Measurements from ENCODE around the gene NFIA. TPM values are rescaled to one million over a fixed set of nuclear protein-coding genes. Genes with fewer than 3 reads are reported as not detected.

NFIA gene
- total and polyA plus RNA-seq, 12 donors = 11.2 to 117 (median 92.5) TPM

DNA sequence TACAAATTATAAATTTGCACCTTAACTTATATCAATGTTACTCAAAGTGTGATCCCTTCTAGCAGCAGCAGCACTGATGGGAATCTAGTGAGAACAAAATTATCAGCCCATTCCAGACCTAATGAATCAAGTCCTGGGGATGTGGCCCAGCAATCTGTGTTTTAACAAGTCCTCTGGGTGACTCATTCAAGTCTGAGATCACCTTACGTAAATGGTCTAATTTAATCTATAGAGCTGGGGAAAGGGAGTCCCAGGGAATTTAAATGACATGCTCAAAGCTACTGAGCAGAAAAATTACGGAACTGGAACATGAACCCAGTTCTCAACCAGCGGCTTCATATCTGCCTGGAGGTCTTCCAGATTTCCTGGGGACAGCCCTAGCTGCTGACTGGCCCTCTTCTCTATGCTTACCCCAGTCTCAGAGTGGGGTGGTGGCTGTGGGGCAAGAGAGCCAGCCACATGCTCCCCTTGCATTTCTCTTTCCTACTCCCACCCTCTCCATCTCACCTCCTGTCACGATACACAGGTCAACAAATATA is 422.6 kb downstream of the NFIA start:
- DNase-seq = no peak
- Histone ChIP-seq H3K4me1 (no peaks in the 10 kb centered on the region), H3K9me3 (peaks cover 0 to under 1% (median 0%) of the 10 kb centered on the region in 11 donors), H3K4me3 (no peak overlapping the region), H3K27ac (no peak overlapping the region), H3K36me3 (no peaks in the 10 kb centered on the region), H3K27me3 (no peaks in the 10 kb centered on the region)
- no peak for ATAC-seq
- 74 to 82% methylated on average over 4 of the region's 4 CpGs for WGBS, 2 donors
- TF ChIP-seq, protein P1, sequence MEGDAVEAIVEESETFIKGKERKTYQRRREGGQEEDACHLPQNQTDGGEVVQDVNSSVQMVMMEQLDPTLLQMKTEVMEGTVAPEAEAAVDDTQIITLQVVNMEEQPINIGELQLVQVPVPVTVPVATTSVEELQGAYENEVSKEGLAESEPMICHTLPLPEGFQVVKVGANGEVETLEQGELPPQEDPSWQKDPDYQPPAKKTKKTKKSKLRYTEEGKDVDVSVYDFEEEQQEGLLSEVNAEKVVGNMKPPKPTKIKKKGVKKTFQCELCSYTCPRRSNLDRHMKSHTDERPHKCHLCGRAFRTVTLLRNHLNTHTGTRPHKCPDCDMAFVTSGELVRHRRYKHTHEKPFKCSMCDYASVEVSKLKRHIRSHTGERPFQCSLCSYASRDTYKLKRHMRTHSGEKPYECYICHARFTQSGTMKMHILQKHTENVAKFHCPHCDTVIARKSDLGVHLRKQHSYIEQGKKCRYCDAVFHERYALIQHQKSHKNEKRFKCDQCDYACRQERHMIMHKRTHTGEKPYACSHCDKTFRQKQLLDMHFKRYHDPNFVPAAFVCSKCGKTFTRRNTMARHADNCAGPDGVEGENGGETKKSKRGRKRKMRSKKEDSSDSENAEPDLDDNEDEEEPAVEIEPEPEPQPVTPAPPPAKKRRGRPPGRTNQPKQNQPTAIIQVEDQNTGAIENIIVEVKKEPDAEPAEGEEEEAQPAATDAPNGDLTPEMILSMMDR (IDR thresholded peaks at IDR 0.05) = no peak
- intact Hi-C loops (cut with DNase I) = no loop called here

DNA sequence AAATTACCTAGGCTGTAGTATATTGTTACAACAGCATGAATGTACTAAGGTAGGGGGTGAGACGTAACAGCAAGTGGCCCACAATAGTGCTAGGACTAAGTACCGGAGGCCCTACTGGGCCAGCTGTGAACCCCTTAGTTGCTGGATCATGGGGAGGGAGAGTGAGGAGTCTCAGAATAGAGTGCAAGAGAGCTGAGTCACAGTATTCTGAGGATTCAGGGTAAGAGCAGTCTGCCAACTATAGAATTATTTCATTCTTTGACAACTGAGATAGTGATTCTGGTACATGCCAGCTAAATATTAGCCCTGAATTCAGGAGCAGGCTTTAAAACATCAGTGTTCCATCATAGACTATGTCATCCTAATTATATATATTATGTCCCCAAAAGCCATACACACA is 423.9 kb downstream of the NFIA start:
- no peak for ATAC-seq
- no peak for DNase-seq
- Histone ChIP-seq H3K36me3 (no peaks in the 10 kb centered on the region), H3K4me3 (no peak overlapping the region), H3K27ac (no peak overlapping the region), H3K4me1 (no peaks in the 10 kb centered on the region), H3K9me3 (peaks cover 0 to 7% (median 0%) of the 10 kb centered on the region in 11 donors), H3K27me3 (no peaks in the 10 kb centered on the region)
- TF ChIP-seq, protein P1 (IDR thresholded peaks at IDR 0.05) = no peak
- intact Hi-C loops (cut with DNase I) = no loop called here
- whole genome bisulfite sequencing, 2 donors = 94 to 95% methylated on average over 2 of the region's 2 CpGs

DNA sequence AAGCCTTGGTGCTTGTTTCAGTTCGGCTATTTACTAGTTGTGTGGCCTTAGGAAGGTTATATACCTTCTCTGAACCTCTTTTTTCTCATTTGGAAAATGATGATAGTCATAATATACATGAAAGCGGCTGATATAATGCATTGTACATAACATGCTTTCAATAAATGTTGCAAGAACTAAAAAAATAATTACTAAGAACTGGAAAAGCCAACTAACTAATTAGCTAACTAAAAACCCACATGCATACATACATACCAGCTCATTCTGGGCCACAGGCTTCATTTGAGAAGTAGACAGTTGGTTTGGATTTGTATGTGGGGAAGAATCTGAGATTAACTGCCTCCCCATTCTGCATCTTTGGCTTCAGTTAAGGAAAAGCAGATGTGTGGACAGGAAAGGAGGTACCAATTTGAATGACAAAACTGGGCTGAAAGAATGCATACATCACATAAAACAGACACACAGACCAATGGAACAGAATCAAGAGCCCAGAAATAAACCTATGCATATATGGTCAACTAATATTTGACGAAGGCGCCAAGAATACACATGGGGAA is 424.7 kb downstream of the NFIA start:
- Histone ChIP-seq H3K36me3 (no peaks in the 10 kb centered on the region), H3K27me3 (no peaks in the 10 kb centered on the region), H3K4me3 (no peak overlapping the region), H3K27ac (no peak overlapping the region), H3K4me1 (no peaks in the 10 kb centered on the region), H3K9me3 (peaks cover 0 to 7% (median 0%) of the 10 kb centered on the region in 11 donors)
- TF ChIP-seq, protein P1 (IDR thresholded peaks at IDR 0.05) = no peak
- ATAC-seq (no peak), DNase-seq (no peak)
- WGBS, 2 donors = 94 to 95% methylated on average over 4 of the region's 4 CpGs
- intact Hi-C loops (cut with DNase I) = no loop called here
